ENCODE results near the gene HSF2. TPM values are rescaled to one million over a fixed set of nuclear protein-coding genes. Genes with fewer than 3 reads are reported as not detected.

Gene HSF2
- total and polyA plus RNA-seq, 10 of the 15 experiments (the other 5 are each of a cell fraction or from before 2014, with no cell fraction given) = 9.5 to 38.3 (median 16.8) TPM

- TF ChIP-seq ZNF217 (IDR thresholded peaks at IDR 0.05) (no peak), ATF2 (IDR thresholded peaks at IDR 0.05; ENCODE audit: low read length) (no peak), ZNF384 (IDR thresholded peaks at IDR 0.05; ENCODE audit: borderline replicate concordance, low read depth, low read length) (no peak), MEF2A (IDR thresholded peaks at IDR 0.05; ENCODE audit: insufficient read depth, low read depth, low read length) (peak; percentile 89), NR2F1 (conservative IDR thresholded peaks at IDR 0.05) (no peak), DPF2 (IDR thresholded peaks at IDR 0.05) (no peak), HSF1 (IDR thresholded peaks at IDR 0.05; ENCODE audit: low read depth, low read length) (no peak)
Observed at GRCh38 chr6:122476131-122476530, 76.7 kb downstream of the HSF2 start (continued).

- Histone ChIP-seq H3K9ac (ENCODE audit: control insufficient read depth, insufficient read depth, low read length) (no peak overlapping the region), H3K4me2 (ENCODE audit: control insufficient read depth, insufficient read depth) (no peak overlapping the region), H3K9me3 (replicated peaks; ENCODE audit: control insufficient read depth, insufficient read depth, low read length) (no peaks in the 10 kb centered on the region), H2AFZ (ENCODE audit: control insufficient read depth, low read depth, low read length) (no peak overlapping the region), H3K79me2 (ENCODE audit: control insufficient read depth, insufficient read depth, low read length) (no peaks in the 10 kb centered on the region), H3K27me3 (replicated peaks in 1 of 2; ENCODE audit: control insufficient read depth in 2 of 2, insufficient read depth in 2 of 2, low read length in 1 of 2) (no peaks in the 10 kb centered on the region), H4K20me1 (ENCODE audit: control insufficient read depth, insufficient read depth) (no peaks in the 10 kb centered on the region), H3K27ac (ENCODE audit: control insufficient read depth, insufficient read depth) (no peak overlapping the region), H3K36me3 (ENCODE audit: control insufficient read depth in 2 of 2, insufficient read depth in 2 of 2, low read length in 1 of 2) (no peaks in the 10 kb centered on the region), H3K4me3 (no peak overlapping the region), H3K4me1 (ENCODE audit: control insufficient read depth, insufficient read depth, low read length) (no peaks in the 10 kb centered on the region)
- TF ChIP-seq NFYB (IDR thresholded peaks at IDR 0.05; ENCODE audit: insufficient read depth, low read depth, low read length) (0 out of 2 replicates have a peak, but pooled peaks have one; percentile 9), HDGF (IDR thresholded peaks at IDR 0.05) (no peak)
- ChIA-PET SMC1A (ENCODE audit: uncharacterized antibody, unreplicated experiment) (interaction anchor here (1.8 kb wide), 1 partner anchor 48 kb away, joined by 4 read pairs; no protein-coding TSS in a partner anchor), RAD21 (ENCODE audit: unreplicated experiment) (interaction anchor here (1.4 to 1.7 kb wide), 2 partner anchors 10 to 48 kb away, joined by 4 read pairs; no protein-coding TSS in a partner anchor), POLR2A (no interaction called here), CTCF (interaction anchor here (1.3 to 2.7 kb wide), 3 partner anchors 9 to 47 kb away, joined by 3 to 12 read pairs (median 9); no protein-coding TSS in a partner anchor)
- 81% methylated on average over 7 of the region's 7 CpGs for WGBS (ENCODE audit: insufficient coverage, insufficient replicate concordance, low lambda C conversion rate, missing lambda C conversion rate)
- DNase-seq (ENCODE audit: low read depth, low spot score) (no peak), ATAC-seq (no peak), FAIRE-seq (no peak)
- intact Hi-C loops (cut with micrococcal nuclease; ENCODE audit: unreplicated experiment) = no loop called here
- BruUV-seq (replicated peaks) = no TSS peak
- in situ Hi-C loops (cut with MboI) = no loop called here
Observed at GRCh38 chr6:122482750-122483080, 83.3 kb downstream of the HSF2 start.

Small RNA genes within 50 kb of the gene (small RNA-seq; reads per million reads assigned to genes)
- not detected for gene Z99129.1

Other genes with a start within 250 kb of the HSF2 start
- 28.4 and 34.2 TPM in 2 replicates for gene SERINC1, start 72.2 kb downstream of the HSF2 start, total RNA-seq (2014; rRNA removed)
- gene SERINC1, start 72.2 kb downstream of the HSF2 start, total RNA-seq (2014; rRNA removed; fragmentation: Illumina TruSeq; extraction: Trizol) = 39.9 and 40.2 TPM in 2 replicates
- gene SERINC1, start 72.2 kb downstream of the HSF2 start, total RNA-seq (2021) = 22.3 and 22.7 TPM in 2 replicates
- gene SERINC1, start 72.2 kb downstream of the HSF2 start, polyA plus RNA-seq (2011; rRNA removed) = 45.7 and 73.9 TPM in 2 replicates
- gene SERINC1, start 72.2 kb downstream of the HSF2 start, polyA plus RNA-seq (2014; fragmentation: Illumina TruSeq; extraction: Trizol) = 35.5 and 42.7 TPM in 2 replicates
- 10 to 100 TPM; 18.5 to 22.5 TPM for gene SERINC1, start 72.2 kb downstream of the HSF2 start, polyA plus RNA-seq (2014; fragmentation: Nextera tagmentation; extraction: Ambion mirVana)
- gene SERINC1, start 72.2 kb downstream of the HSF2 start, polyA plus RNA-seq (2014; rRNA removed) = 21.9 and 27.0 TPM in 2 replicates
- gene SERINC1, start 72.2 kb downstream of the HSF2 start, polyA plus RNA-seq (2016; fragmentation: Nextera tagmentation; extraction: Ambion mirVana) = 10 to 100 TPM; 33.8 to 35.5 TPM
- gene PKIB, start 210.8 kb downstream of the HSF2 start, total RNA-seq (2014; rRNA removed) = 0.51 and 1.1 TPM in 2 replicates
- 0.88 and 0.94 TPM in 2 replicates for gene PKIB, start 210.8 kb downstream of the HSF2 start, total RNA-seq (2014; rRNA removed; fragmentation: Illumina TruSeq; extraction: Trizol)
- 0.19 and 0.74 TPM in 2 replicates for gene PKIB, start 210.8 kb downstream of the HSF2 start, total RNA-seq (2021)
- 1.6 and 1.8 TPM in 2 replicates for gene PKIB, start 210.8 kb downstream of the HSF2 start, polyA plus RNA-seq (2011; rRNA removed)
- gene PKIB, start 210.8 kb downstream of the HSF2 start, polyA plus RNA-seq (2014; fragmentation: Illumina TruSeq; extraction: Trizol) = 0.87 TPM in 1 of 2 replicates, not detected in the other
- 1 to 10 TPM in 1 of 2 experiments, under 1 TPM in 1; 0.97 to 1.8 TPM for gene PKIB, start 210.8 kb downstream of the HSF2 start, polyA plus RNA-seq (2014; fragmentation: Nextera tagmentation; extraction: Ambion mirVana)
- gene PKIB, start 210.8 kb downstream of the HSF2 start, polyA plus RNA-seq (2014; rRNA removed) = 0.20 and 0.49 TPM in 2 replicates
- gene PKIB, start 210.8 kb downstream of the HSF2 start, polyA plus RNA-seq (2016; fragmentation: Nextera tagmentation; extraction: Ambion mirVana) = under 1 TPM; 0.82 to 0.87 TPM